HG02938 (cell line): ENCODE measurements around the gene SLAMF9.

Source experiments
- ATAC-seq: cut with Tn5 transposase; IDR thresholded peaks from one replicate; pipeline ENCODE4 v1.9.1; 2021; ENCODE audit warnings: mild to moderate bottlenecking, moderate library complexity; ENCODE audit not compliant: unreplicated experiment

Gene SLAMF9

DNA sequence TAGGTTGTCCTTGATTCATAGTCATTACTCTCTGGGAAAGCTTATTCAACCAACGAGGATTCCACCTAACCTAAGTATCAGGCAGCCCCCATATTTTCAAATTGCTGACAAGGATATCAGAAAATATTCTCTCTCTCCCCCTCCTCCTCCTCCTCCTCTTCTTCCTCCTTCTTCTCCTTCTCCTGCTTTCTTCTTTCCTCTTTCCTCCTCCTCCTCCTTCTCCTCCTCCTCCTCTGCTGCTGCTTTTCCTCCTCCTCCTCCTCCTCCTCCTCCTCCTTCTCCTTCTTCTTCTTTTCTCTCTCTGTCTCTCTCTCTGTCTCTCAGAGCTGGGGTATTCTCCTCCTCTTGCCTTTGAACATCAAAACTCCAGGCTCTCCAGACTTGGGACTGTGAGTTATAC lies 6.1 kb downstream of the SLAMF9 start:
- no peak for ATAC-seq

DNA sequence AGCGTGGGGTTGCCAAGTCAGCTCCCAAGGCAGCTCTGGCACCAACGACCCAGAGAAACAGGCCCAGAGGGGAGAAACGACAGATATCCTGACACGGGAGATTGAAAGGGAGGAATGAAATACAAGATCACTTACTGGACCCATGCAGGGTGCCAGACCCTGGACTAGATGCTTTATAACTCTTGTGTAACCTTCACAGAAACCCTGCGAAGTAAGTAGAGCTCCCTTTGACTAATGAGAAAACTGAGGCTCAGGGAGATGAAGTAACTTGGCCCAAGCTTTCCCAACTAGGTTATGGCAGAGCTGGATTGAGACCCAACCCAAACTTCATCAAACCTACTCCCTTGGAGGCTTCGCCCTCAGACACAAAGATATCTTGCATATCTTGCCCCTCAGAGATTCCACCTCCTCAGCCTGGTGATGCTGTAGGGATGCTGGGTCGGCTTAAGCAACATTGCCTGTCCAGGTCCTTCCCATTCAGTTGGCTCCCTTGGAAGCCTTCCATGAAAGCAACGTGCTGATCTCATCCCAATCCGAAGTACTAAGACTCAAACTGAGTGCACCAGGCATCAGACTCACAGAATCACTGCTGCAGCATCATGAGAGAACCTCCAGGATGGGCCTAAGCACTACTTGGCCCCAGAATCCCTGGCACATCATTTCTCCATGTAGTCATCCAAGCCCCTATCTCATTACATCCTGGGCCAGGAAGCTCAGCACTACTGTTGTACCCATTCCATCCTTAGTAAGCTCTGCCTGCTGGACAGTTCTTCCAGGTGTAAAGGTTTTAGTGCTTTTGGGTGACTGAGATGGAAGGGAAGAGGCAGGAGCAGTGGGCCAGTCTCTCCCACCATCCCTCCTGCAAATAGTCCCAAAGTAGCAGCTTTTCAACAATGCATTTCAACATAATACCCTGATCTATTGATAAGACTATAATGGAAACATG lies 7.5 kb downstream of the SLAMF9 start:
- ATAC-seq: no peak

- ATAC-seq: no peak
These were observed 8.4 kb downstream of the SLAMF9 start, which contains the start of gene IGSF9 for GRCh38 chr1:159945483-159946241. Gene IGSF9 (minus strand): TSS chr1:159945613. CDS start chr1:159943454, 2,159 bp downstream.

- ATAC-seq: no peak
These were observed 9.2 kb downstream of the SLAMF9 start for GRCh38 chr1:159944623-159945455.

GRCh38 chr1:159943908-159944622 lies 10.0 kb downstream of the SLAMF9 start:
- ATAC-seq: no peak

DNA sequence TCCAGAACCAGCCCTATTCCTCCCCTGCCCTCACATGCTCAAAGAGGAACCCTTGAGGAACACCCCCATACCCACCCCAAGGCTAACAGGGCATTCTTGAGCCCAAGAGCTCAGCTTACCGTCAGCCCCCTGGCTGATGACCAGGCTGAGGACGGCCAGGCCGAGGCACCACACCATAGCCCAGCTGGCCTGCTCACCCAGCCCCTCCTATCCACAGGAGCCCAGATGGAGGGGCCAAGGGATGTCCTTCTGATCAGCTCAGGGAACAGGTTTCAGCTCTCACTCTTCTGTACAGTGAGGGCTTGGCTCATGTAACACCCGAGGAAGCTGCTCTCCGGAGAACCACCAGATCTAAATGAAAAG lies 10.8 kb downstream of the SLAMF9 start:
- no peak for ATAC-seq

- no peak for ATAC-seq
These were observed 11.3 kb downstream of the SLAMF9 start for GRCh38 chr1:159942632-159943277.

DNA sequence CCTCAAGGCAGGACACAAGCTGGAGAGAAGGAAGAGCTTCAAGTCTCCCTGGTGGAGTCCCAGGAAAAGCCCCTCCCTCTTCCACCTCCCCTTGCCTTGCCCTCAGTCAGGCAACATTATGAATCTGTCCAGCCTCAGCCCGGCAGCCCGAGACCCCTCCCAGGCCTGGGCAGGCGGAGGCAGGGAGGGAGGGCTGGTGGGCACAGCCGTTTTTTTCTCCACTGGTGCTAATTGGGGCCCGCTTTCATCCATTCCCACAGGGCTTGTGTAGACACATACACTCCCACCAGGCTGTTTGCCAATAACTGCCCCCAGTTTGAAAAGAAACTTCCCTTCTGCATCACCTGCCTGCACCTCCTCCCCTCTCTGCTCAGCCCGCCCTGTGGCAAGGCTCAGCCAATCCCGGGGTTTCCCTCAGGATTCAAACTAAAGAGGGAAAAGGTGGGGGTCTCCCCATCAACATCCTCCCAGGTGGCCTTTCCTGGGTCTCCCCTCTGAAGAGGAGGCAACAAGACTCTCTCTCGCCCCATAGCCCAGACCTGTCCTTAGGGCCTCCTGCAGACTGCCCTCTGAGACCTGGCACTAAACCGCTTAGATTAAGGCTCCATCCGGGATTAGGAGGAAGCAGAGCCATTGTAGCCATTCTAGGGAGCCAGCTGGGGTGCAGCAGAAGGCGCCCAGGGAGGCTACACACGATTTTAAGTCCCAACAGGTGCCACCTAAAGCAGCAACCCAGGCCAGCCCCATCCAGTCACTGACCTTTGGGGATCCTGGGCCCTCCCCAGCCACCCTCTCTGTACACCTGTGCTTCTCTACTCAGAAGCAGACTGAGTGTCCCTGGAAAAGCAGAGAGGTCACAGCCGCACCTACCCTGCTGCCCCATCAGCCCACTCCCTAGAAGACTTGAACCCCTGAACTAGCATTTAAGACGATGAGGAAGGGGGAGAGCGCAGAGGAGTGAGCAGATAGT lies 12.2 kb downstream of the SLAMF9 start:
- ATAC-seq: no peak

GRCh38 chr1:159941141-159941540 lies 12.9 kb downstream of the SLAMF9 start:
- no peak for ATAC-seq

DNA sequence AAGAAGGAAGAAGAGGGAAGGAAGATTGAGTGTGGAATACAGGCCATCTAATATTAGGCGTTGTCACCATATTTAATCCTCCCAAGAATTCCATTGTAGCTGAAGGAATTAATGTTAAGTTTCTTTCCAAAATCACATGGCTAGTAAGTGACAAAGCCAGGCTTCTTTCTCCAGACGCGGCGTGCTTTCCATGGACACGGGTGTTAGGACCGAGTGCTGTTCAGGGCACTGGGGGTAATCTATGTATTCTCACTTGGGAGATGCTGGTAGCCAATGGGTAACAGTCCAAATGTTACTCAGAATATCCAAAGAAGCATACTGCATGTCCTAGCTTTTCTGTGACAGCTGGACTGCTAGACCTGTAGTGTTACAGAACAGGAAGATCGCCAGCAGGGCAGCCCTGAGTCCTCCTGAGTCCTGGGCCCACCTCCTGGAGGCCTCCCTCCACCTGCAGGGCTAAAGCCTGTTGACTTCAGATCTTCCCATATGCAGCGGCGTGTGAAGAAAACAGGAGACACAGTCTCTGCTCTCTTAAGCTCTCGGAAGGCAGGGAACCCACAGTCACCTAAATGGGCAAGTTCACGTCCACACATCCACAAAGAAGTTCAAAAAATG lies 13.9 kb downstream of the SLAMF9 start:
- no peak for ATAC-seq

DNA sequence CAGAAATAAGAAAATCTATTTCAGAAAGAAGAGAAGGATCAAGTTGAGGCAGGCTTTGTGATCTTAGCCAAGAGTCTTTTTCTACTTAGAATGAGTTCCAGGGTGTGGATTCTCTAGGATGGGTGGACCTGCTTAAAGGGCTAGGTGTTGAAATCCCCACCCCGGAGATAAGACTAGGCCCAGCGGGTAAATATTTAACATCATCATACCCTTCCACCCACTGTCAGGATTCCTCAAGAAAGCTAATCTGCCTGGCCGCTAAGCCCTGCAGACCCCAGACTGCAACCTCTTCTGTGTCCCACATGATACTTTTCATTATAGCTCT lies 14.4 kb downstream of the SLAMF9 start:
- no peak for ATAC-seq

DNA sequence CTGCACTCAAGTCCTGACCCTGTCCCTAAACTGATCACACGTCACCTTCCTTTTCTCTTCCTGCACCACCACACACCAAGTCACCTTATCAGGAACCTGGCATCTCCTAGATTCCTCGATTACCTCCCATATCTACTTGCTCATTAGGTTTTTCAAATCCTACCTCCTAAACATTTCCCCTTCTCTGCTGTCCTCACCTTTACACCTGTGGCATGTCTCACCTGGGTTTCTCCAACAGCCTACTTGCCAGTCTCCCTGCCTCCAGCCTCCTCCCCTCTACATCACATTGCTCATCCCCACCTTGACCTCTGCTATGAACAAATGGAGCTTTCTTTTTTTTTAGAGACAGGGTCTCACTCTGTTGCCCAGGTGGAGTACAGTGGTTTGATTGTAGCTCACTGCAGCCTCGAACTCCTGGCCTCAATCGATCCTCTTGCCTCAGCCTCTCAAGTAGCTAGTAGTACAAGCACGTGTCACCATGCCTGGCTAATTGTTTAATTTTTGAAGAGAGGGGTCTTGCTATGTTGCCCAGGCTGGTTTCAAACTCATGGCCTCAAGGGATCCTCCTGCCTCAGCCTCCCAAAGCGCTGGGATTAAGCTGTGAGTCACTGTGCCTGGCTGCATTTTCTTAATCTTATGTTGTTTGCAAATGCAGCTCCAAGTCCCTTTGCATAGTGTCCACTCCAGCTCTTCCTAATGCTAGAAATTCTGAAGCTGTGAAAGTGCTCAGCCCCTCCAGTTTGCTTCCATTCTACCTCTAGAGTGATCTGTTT lies 14.9 kb downstream of the SLAMF9 start:
- no peak for ATAC-seq

DNA sequence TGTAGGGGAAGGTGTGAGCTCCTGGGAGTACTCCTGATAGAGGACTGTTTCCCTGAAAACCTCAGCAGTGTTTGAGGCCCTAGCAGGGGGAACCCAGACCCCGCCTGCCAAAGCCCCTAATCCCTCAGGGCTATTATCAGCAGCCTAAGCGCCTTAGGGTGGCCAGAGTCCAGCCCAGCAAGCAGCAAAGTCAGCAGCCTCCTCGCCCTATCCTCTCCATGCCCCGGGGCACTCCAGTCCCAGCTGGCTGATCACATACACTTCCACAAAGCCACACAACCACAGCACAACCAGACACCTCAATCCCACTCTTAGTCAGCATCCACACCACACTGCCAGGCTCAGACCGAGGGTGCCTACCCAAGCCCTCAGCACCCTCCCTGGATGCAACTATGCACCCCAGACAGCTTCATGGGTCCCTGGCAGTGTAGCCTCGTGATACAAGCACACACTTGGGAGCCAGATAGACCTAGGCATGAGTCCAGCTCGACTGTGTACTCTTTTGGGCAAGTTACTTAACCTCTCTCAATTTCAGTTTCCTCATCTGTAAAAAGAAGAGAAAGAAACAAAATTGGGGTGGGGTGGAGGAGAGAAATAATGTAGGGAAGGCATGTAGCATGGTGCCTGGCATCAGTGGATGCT lies 15.7 kb downstream of the SLAMF9 start:
- no peak for ATAC-seq

GRCh38 chr1:159937054-159937750 lies 16.8 kb downstream of the SLAMF9 start:
- ATAC-seq: no peak

- no peak for ATAC-seq
These were observed 17.6 kb downstream of the SLAMF9 start for GRCh38 chr1:159936273-159936904.

DNA sequence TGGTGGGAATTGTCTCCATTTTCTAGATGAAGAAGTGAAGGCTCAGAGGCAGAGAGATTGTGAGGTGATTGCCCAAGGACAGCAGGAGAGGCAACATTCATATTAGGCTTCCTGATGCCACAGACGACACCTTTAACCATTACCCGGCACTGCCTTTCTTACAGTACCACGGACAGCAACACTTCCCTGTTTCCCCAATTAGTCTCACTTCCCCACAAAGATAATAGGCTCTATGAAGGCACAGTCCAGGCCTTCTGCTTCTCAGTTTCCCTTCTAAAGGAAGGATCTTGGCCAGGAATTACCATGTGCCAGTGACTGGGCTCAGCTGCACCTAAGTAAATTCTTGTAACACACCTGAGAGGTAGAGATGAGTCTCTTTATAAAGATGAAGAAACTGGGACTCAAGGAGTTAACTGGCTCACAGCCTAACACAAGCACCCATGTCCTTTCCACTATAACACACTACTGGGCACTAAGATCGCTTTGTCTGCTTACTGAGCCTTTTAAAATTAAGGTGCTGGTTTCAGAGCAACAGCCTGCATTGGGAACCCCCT lies 18.2 kb downstream of the SLAMF9 start:
- ATAC-seq: no peak
